Stimulated activated memory B cell treated with anti-CD40 and anti-IgM and Interleukin-4, amounts not matched to agents 10 μg/mL and 1 μg/mL and 100 μg/mL, for 72 hours (primary cell): ENCODE data around the gene KIF3C.
A peak's percentile ranks its signal among the peaks of the same experiment; 100 is the strongest.

Source experiments
- ATAC-seq: fragments of 150-1000 bp; cut with Tn5 transposase; 2 replicates; pipeline ENCODE4 v1.10.0; 2021
- H3K27ac Mint-ChIP-seq: one replicate; pipeline ENCODE4 v1.8.0; 2022; ENCODE audit warnings: mild to moderate bottlenecking, mixed read lengths
- H3K27me3 Mint-ChIP-seq: one replicate; pipeline ENCODE4 v1.8.0; 2022; ENCODE audit warnings: mixed read lengths
- H3K36me3 Mint-ChIP-seq: one replicate; pipeline ENCODE4 v1.8.0; 2022; ENCODE audit warnings: mixed read lengths
- H3K4me1 Mint-ChIP-seq: one replicate; pipeline ENCODE4 v1.8.0; 2022; ENCODE audit warnings: mixed read lengths
- H3K4me3 Mint-ChIP-seq: one replicate; pipeline ENCODE4 v1.8.0; 2022; ENCODE audit warnings: mild to moderate bottlenecking, moderate library complexity, mixed read lengths
- H3K9me3 Mint-ChIP-seq: one replicate; pipeline ENCODE4 v1.8.0; 2022; ENCODE audit warnings: mixed read lengths

The KIF3C gene

DNA sequence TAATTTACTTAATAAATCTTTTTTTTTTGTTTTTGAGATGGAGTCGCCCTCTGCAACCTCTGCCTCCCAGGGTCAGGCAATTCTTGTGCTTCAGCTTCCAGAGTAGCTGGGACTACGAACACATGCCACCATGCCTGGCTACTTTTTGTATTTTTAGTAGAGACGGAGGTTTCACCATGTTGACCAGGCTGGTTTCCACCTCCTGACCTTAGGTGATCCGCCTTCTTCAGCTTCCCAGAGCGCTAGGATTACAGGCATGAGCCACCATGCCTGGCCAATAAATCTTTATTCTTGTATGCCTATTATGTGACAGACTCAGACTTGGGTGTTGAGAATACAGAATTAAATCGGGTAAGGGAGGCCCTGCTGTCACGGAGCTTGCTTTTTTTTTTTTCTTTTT, 87.3 kb downstream of the KIF3C start:
- Mint-ChIP-seq H3K36me3 (no peaks in the 10 kb centered on the region), H3K9me3 (no peaks in the 10 kb centered on the region), H3K4me3 (no peak overlapping the region), H3K4me1 (peaks cover 6% of the 10 kb centered on the region), H3K27ac (no peak overlapping the region), H3K27me3 (no peaks in the 10 kb centered on the region)
- no peak for ATAC-seq

- no peaks in the 10 kb centered on the region for H3K36me3 Mint-ChIP-seq
- no peaks in the 10 kb centered on the region for H3K27me3 Mint-ChIP-seq
- ATAC-seq, result no peak
- H3K4me1 Mint-ChIP-seq, result peaks cover 6% of the 10 kb centered on the region
- no peak overlapping the region for H3K27ac Mint-ChIP-seq
- no peak overlapping the region for H3K4me3 Mint-ChIP-seq
- H3K9me3 Mint-ChIP-seq, result no peaks in the 10 kb centered on the region
Measured at GRCh38 chr2:25894135-25894830, 88.0 kb downstream of the KIF3C start.

DNA sequence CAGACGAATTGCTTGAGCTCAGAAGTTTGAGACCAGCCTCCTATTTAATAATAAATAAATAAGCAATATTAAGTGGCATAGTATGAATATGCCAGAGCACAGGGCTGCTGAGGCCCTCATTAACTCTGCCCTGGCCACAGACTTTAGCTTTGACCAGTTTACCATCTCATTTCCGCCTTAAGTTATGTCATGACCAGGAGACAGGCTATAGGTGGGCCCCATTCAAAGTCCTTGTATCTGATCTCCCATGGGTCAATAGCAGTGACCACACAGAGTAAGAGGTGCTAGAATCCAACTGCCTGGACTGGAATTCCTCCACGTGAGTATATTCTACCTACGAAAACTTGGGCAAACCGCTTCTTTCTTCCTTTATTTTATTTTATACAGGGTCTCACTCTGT, 90.6 kb downstream of the KIF3C start:
- Mint-ChIP-seq H3K27ac (no peak overlapping the region), H3K4me3 (no peak overlapping the region), H3K27me3 (no peaks in the 10 kb centered on the region), H3K36me3 (no peaks in the 10 kb centered on the region), H3K9me3 (no peaks in the 10 kb centered on the region), H3K4me1 (no peaks in the 10 kb centered on the region)
- no peak for ATAC-seq

DNA sequence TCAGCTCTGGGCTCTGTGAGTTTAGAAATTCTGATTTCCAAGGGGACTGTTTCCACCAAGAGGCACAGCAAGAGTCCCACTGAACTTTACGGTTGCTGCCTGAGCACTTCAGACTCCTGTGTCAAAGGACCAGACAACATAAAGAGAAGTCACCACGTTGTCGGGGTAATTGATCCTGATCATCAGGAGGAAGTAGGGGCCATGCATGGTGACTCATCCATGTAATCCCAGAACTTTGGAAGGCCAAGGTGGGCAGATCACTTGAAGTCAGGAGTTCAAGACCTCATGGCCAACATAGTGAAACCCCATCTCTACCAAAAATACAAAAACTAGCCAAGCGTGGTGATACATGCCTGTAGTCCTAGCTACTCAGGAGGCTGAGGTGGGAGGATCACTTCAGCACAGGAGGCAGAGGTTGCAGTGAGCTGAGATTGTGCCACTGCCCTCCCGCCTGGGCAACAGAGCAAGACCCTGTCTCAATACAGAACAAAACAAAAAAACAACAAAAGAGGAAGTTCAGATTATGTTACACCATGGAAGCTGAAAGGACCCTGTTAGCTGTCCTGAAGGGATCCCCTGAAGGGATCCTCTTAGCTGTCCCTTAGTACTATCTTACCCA, 94.6 kb downstream of the KIF3C start:
- H3K4me3 Mint-ChIP-seq, result no peak overlapping the region
- no peak for ATAC-seq
- no peak overlapping the region for H3K27ac Mint-ChIP-seq
- no peaks in the 10 kb centered on the region for H3K9me3 Mint-ChIP-seq
- no peaks in the 10 kb centered on the region for H3K36me3 Mint-ChIP-seq
- H3K27me3 Mint-ChIP-seq, result peaks cover 9% of the 10 kb centered on the region
- H3K4me1 Mint-ChIP-seq, result no peaks in the 10 kb centered on the region

GRCh38 chr2:25885933-25886332, 96.4 kb downstream of the KIF3C start:
- no peak overlapping the region for H3K4me3 Mint-ChIP-seq
- no peaks in the 10 kb centered on the region for H3K9me3 Mint-ChIP-seq
- peaks cover 9% of the 10 kb centered on the region for H3K27me3 Mint-ChIP-seq
- no peak overlapping the region for H3K27ac Mint-ChIP-seq
- ATAC-seq, result no peak
- no peaks in the 10 kb centered on the region for H3K36me3 Mint-ChIP-seq
- H3K4me1 Mint-ChIP-seq, result no peaks in the 10 kb centered on the region

DNA sequence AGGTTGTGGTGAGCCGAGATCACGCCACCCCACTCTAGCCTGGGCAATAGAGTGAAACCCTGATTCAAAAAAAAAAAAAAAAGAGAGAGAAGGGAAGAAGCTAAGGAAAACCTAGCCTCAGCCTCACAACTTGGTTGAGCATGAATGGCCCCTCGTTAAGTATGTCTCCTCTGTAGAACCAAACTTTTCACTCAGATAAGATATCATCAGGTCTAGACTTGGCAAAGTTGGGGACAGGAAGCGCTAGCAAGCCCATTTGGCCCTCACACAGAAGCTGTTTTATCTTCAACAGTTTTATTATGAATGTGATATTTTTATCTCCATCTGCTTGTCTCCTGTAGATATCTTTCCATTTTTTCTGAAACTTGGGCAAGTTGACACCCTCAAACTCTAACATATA, 100.5 kb downstream of the KIF3C start:
- Mint-ChIP-seq H3K9me3 (no peaks in the 10 kb centered on the region), H3K4me1 (peaks cover 13% of the 10 kb centered on the region), H3K36me3 (no peaks in the 10 kb centered on the region), H3K27ac (no peak overlapping the region), H3K27me3 (peaks cover 9% of the 10 kb centered on the region), H3K4me3 (no peak overlapping the region)
- no peak for ATAC-seq

GRCh38 chr2:25879133-25879730, 103.1 kb downstream of the KIF3C start:
- H3K27me3 Mint-ChIP-seq, result no peaks in the 10 kb centered on the region
- ATAC-seq, result no peak
- peak overlapping the region; percentile 91 for H3K4me3 Mint-ChIP-seq
- H3K36me3 Mint-ChIP-seq, result peaks cover 5% of the 10 kb centered on the region
- H3K9me3 Mint-ChIP-seq, result no peaks in the 10 kb centered on the region
- peaks cover 29% of the 10 kb centered on the region for H3K4me1 Mint-ChIP-seq
- peak overlapping the region; percentile 93 for H3K27ac Mint-ChIP-seq

GRCh38 chr2:25878361-25879132, 103.8 kb downstream of the KIF3C start, which contains the start of gene ASXL2:
Gene ASXL2 (minus strand): TSS chr2:25878487. CDS start chr2:25878222, 265 bp downstream.
- peaks cover 9% of the 10 kb centered on the region for H3K36me3 Mint-ChIP-seq
- peak within 1 kb of the TSS; percentile 91 for H3K4me3 Mint-ChIP-seq
- peaks cover 34% of the 10 kb centered on the region for H3K4me1 Mint-ChIP-seq
- H3K27ac Mint-ChIP-seq, result peak within 1 kb of the TSS; percentile 93
- H3K27me3 Mint-ChIP-seq, result no peaks in the 10 kb centered on the region
- ATAC-seq, result peak; percentile 97
- H3K9me3 Mint-ChIP-seq, result no peaks in the 10 kb centered on the region

GRCh38 chr2:25877431-25878360, 104.6 kb downstream of the KIF3C start:
- Mint-ChIP-seq H3K27me3 (no peaks in the 10 kb centered on the region), H3K4me1 (peaks cover 36% of the 10 kb centered on the region), H3K9me3 (no peaks in the 10 kb centered on the region), H3K27ac (peak overlapping the region; percentile 93), H3K36me3 (peaks cover 11% of the 10 kb centered on the region), H3K4me3 (peak overlapping the region; percentile 91)
- peak; percentile 72 for ATAC-seq
